HG03196 (cell line): ENCODE results near the gene EOLA1.
"Not testable (repeated sequence)": the region's sequence is repeated elsewhere in the genome, so short reads cannot be mapped to it uniquely, and the experiment has no call there.

ENCODE experiments used
- ATAC-seq: cut with Tn5 transposase; IDR thresholded peaks from one replicate; pipeline ENCODE4 v1.9.1; 2021; ENCODE audit not compliant: unreplicated experiment

EOLA1 gene

DNA sequence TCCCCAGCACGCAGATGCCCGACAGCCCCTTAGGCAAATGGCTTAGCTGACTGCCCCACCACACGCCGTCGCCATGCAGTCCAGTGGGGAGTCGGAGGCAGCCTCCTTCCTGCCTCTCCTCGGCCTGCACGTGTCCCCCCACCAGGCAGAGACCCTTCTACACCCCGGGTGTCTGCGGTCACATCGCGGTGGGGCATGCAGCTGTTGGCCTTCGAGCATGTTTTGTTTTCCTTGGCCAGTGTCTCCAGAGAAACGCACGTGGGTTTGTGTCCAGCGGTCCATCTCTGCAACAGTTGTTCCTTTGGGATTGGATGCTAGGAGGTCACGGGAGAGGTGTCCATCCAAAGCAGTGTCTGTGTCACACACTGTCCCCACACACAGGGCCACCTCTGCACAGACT is 54.4 kb downstream of the EOLA1 start, which contains the start of gene HSFX2:
Gene HSFX2, minus strand, starts transcription at position 101 of the 400 bp plus-strand sequence. CDS start 614 bp downstream, outside the sequence.
- ATAC-seq, result not testable (repeated sequence)

DNA sequence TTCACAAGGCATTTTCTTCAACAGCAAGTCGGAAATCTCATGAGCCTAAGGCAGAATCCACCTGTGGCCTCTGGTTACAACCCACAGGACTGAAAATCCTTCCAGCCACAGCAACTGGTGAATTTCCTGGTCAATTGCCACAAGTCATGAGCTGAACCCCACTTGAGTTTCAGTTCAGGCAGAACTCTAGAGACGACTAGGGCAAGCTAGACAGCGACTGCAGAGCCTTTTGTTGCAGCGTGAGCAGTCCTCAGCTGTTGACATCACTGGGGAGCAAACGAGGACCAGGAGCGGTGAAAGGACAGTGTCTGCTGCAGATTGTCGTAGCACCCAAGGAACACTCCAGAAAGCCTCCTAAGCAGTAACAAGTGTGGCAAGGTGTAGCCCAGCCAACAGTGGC is 55.1 kb downstream of the EOLA1 start:
- ATAC-seq, result not testable (repeated sequence)
